AG09319 (cell line): ENCODE results near the gene RBP5.

Experiments used
- DNase-seq: peaks from one replicate; pipeline ENCODE4 v3.0.0-alpha.2; 2010; ENCODE audit warnings: low read depth; ENCODE audit errors: extremely low read depth
- CTCF ChIP-seq: IDR thresholded peaks from 2 replicates; pipeline ENCODE4 v1.5.1; 2011; ENCODE audit warnings: low read depth, mild to moderate bottlenecking, inconsistent platforms, low read length, moderate library complexity

The RBP5 gene

GRCh38 chr12:7146906-7147305, 18.2 kb upstream of the RBP5 start:
- no peak for DNase-seq
- no peak for TF ChIP-seq CTCF

- TF ChIP-seq CTCF = no peak
- no peak for DNase-seq
Observed at GRCh38 chr12:7146228-7146627, 17.5 kb upstream of the RBP5 start.

- no peak for TF ChIP-seq CTCF
- DNase-seq = no peak
Observed at GRCh38 chr12:7145671-7146070, 17.0 kb upstream of the RBP5 start.

- DNase-seq = no peak
- peak; percentile 45 for TF ChIP-seq CTCF
Observed at GRCh38 chr12:7144414-7145120, 15.9 kb upstream of the RBP5 start.

GRCh38 chr12:7143564-7143963, 14.9 kb upstream of the RBP5 start:
- DNase-seq = no peak
- TF ChIP-seq CTCF = no peak

GRCh38 chr12:7142809-7143465, 14.2 kb upstream of the RBP5 start:
- TF ChIP-seq CTCF = no peak
- no peak for DNase-seq

GRCh38 chr12:7142056-7142644, 13.5 kb upstream of the RBP5 start:
- TF ChIP-seq CTCF = peak; percentile 82
- no peak for DNase-seq
